IPS-NIHi7 (cell line): ENCODE data around the gene NAA60.
"Not testable (repeated sequence)": the region's sequence is repeated elsewhere in the genome, so short reads cannot be mapped to it uniquely, and the experiment has no call there.

Experiments
- DNase-seq: peaks from one replicate; pipeline ENCODE4 v3.0.0; 2012; ENCODE audit warnings: mixed read lengths; ENCODE audit errors: extremely low spot score

NAA60 gene

GRCh38 chr16:3461151-3461550, 17.7 kb downstream of the NAA60 start:
- DNase-seq: no peak

GRCh38 chr16:3465301-3465700, 21.8 kb downstream of the NAA60 start:
- DNase-seq: no peak

- no peak for DNase-seq
Measured at GRCh38 chr16:3465911-3466584, 22.6 kb downstream of the NAA60 start.

DNA sequence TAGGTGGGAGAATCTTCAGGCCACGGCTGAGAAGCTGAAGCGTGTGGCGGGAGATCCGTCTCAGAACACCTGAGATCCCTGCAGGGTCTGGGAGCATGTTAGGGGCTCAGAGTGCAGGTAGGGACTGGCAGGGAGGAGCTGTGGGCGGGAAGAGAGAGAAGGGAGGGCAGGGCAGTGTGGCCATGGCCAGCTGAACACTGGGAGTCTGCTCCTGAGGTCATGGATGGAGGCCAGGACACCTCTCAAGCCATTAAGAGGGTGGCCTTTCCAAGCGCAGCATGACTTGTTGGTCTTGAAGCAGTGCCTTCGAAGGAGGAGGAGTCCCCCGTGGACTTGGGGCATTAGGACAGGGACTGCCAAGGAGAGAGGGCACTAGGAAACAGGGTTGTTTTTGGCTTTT, 23.7 kb downstream of the NAA60 start:
- DNase-seq: no peak

DNA sequence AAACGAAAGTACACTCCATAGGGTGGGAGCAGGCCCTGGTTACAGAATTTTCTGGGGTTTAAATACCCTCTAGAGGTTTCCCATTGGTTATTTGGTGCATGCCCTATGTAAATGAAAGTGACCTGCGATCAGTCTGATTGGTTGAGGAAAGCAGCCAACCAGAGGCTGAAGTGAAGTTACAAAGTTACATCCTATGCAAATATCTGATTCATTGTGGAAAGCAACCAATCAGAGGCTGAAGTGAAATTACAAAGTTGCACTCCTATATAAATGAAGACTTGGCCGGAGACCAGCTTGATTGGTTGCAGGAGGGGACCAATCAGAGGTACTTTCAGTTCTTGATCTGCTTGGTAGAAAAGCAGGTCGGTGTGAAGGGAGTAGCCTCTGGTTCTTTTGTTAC, 24.4 kb downstream of the NAA60 start:
- no peak for DNase-seq

- peak; percentile 69 for DNase-seq
Measured at GRCh38 chr16:3468501-3468900, 25.0 kb downstream of the NAA60 start.

DNA sequence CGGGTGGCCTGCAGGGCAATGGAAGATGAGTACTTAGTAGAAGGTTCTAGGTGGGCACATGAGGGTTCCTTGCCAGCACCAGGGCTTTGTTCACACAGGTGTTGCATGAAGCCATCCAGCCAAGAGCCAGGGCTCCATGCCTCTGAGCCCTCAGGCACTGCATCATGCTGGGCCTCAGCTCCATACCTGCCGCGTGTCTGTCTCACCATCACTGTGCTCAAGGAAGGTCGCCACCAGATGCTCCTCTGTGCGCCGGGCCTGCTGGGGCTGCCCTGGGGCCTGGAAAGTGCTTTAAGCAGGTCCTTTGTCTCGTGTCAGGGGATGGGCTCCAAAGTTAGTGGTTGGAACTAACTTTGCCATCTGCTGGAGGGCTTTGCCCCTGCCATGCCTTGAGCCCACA, 26.3 kb downstream of the NAA60 start:
- DNase-seq: no peak

GRCh38 chr16:3470723-3471122, 27.2 kb downstream of the NAA60 start:
- DNase-seq: no peak

GRCh38 chr16:3471518-3472176, 28.2 kb downstream of the NAA60 start:
- DNase-seq: no peak

DNA sequence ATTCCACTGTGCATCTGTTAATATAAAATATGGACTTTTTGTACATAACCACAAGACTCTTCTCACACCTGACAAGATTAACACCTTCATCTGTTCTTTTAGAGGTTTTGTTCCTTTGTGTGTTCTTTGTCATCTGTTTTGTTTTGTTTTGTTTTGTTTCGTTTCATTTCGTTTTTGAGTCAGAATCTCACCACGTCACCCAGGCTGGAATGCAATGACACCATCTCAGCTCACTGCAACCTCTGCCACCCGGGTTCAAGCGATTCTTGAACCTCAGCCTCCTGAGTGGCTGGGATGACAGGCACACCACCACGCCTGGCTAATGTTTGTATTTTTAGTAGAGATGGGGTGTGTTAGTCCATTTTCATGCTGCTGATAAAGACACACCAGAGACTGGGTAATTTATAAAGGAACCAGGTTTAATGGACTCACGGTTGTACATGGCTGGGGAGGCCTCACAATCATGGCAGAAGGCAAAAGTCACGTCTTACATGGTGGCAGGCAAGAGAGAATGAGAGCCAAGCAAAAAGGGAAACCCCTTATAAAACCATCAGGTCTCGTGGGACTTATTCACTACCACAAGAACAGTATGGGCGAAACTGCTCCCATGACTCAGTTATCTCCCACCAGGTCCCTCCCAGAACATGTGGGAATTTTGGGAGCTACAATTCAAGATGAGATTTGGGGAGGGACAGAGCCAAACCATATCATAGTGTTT, 29.6 kb downstream of the NAA60 start:
- DNase-seq: no peak

GRCh38 chr16:3473596-3473943, 30.1 kb downstream of the NAA60 start:
- DNase-seq: not testable (repeated sequence)

DNA sequence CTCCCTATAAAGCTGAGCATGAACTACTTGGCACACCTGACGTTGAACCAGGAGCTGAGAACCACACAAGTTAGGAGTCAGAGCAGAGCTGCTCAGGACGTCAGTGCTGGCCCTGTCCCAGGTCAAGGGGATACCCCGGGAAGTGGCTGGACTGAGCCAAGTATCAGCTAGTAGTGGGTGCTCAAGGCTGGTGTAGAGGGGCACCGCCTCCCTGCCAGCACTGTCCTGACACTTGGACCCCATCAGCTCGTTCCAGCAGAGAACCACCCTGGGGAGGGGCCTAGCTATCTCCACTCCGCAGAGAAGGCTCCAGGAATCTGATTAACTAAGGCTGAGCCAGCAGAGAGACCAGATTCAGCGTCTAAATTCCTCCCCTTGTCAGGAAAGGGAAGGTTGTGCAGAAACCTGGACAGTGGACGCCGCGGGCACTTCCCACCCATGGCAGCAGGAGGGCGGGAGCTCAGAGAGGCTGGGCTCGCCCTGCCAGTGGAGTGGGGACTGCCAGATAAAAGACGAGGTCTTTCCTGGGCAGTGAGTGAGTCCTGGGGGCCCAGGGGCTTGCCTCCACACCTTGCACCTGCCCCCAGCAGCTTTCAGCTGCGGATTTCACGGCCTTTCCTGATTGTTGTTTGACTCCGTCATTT, 30.8 kb downstream of the NAA60 start:
- no peak for DNase-seq

GRCh38 chr16:3474870-3475269, 31.4 kb downstream of the NAA60 start:
- DNase-seq: not testable (repeated sequence)

DNA sequence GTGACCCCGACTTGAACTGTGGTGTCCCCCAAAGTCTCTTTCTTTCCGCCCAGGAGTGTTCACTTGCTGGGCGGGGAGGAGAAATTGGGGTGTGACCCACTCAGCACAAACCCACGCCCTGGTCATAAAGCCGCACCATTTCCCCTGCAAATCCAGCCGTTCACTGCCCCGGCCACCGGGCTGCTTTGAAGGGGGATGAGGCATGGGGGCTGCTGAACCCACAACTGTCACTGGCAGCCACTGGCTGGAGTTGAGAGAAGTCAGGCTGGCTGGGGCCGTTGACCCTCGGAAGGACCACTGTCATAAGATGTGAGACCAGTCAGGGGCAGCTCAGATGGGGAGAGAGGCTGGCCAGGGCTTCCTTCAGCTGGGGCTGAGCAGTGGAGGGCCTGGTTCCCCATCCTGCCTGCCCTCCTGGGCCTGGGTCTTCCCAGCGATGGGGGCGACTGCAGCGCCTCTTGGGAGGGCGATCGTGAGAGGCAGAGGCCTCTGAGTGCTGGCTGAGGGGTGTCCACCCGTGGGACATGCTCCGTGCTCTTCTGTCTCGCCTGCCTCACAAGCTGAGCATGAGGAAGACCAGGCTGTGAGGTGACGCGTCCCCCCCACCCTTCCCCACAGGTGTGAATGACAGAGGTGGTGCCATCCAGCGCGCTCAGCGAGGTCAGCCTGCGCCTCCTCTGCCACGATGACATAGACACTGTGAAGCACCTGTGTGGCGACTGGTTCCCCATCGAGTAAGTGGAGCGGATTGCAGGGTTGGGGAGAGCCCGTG, 32.3 kb downstream of the NAA60 start:
- no peak for DNase-seq

DNA sequence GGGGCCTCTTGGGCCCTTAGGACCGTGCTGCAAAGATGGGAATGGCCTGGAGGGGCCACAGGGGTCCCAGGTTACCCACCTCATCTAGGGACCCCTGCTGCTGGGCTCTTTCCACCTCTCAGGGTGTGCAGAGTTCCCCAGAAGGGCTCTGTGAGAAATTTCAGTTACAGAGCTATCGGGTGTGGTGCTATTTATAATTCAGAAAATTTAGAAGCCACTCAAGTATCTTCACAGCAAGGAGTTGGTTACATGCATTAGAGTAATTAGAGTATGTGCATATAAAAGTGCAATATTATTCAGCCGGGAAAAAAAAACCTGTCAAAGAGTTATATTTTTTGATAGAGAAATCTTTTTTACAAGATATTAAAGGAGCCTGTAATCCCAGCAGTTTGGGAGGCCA, 32.9 kb downstream of the NAA60 start:
- no peak for DNase-seq

GRCh38 chr16:3478242-3478925, 34.9 kb downstream of the NAA60 start:
- no peak for DNase-seq

- no peak for DNase-seq
Measured at GRCh38 chr16:3479654-3480216, 36.3 kb downstream of the NAA60 start.

DNA sequence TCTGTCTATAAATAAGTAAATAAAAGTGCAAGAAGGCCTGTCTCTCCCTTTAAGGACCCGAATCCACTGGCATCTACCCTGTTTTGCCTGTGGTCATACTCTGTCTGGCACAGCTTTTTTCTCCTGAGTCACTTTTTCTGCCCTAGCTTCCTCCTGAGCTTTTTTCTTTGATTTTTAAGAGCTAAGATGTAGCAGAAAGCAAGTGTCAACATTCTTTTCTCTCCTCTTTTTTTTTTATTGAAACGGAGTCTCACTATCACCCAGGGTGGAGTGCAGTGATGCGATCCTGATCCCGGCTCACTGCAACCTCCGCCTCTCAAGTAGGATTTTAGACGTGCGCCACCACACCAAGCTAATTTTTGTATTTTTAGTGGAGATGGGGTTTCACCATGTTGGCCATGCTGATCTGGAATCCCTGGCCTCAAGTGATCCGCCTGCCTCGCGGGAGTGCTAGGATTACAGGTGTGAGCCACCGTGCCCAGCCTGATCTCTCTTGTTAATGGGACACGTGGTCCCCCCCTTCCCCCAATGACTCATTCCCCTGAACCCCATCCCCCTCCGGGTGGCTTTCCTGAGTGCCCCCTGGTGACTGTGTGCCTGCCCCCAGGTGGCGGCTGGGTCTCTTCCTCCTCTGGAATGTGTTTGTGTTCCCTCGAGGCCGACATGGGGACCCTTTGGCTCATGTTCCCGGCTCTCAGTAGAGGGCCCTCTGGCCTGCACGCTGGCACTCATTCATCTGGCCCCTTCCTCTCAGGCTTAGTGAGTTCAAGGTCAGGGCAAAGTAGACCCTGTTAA, 37.6 kb downstream of the NAA60 start:
- DNase-seq: peak; percentile 76

- DNase-seq: no peak
Measured at GRCh38 chr16:3481696-3482658, 38.5 kb downstream of the NAA60 start.
